Adrenal gland (tissue), 5 donors: Measurements from ENCODE around the gene ALDOB.

Experiments
- POLR2A ChIP-seq, 2 donors: fragments of 450-650 bp; IDR thresholded peaks; one replicate each; pipeline ENCODE4 v1.6.1; 2017; ENCODE audit warnings: antibody characterized with exemption in 2 of 2, mild to moderate bottlenecking in 2 of 2, moderate library complexity in 1 of 2
- TF ChIP-seq, protein P1 (sequence below), 6 experiments: fragments of 450-650 bp in 4 of 6; fragments of 200-600 bp in 2 of 6; sonication (generic) in 1 of 6; IDR thresholded peaks; 1 replicate in 5 of 6; 2 replicates in 1 of 6; pipeline versions ENCODE4 v1.5.1 to v1.8.0; 2016 to 2021; ENCODE audit warnings: antibody characterized with exemption in 6 of 6, mild to moderate bottlenecking in 2 of 6, moderate library complexity in 1 of 6
- donor health status: DM: no; HTN: no; CAD: no.

GRCh38 chr9:101428909-101429308, 6.7 kb downstream of the ALDOB start:
- TF ChIP-seq POLR2A (IDR thresholded peaks at IDR 0.05) = no peak
- TF ChIP-seq, protein P1, sequence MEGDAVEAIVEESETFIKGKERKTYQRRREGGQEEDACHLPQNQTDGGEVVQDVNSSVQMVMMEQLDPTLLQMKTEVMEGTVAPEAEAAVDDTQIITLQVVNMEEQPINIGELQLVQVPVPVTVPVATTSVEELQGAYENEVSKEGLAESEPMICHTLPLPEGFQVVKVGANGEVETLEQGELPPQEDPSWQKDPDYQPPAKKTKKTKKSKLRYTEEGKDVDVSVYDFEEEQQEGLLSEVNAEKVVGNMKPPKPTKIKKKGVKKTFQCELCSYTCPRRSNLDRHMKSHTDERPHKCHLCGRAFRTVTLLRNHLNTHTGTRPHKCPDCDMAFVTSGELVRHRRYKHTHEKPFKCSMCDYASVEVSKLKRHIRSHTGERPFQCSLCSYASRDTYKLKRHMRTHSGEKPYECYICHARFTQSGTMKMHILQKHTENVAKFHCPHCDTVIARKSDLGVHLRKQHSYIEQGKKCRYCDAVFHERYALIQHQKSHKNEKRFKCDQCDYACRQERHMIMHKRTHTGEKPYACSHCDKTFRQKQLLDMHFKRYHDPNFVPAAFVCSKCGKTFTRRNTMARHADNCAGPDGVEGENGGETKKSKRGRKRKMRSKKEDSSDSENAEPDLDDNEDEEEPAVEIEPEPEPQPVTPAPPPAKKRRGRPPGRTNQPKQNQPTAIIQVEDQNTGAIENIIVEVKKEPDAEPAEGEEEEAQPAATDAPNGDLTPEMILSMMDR (IDR thresholded peaks at IDR 0.05) = no peak
